MG63 (cell line): ENCODE measurements around the gene GNA12. TPM values are rescaled to one million over a fixed set of nuclear protein-coding genes. Genes with fewer than 3 reads are reported as not detected.

Experiments
- DNase-seq: peaks from one replicate; pipeline ENCODE4 v3.0.0-alpha.2; 2020
- H3K27me3 ChIP-seq: fragments of 250-450 bp; sonication (Bioruptor Pico); 2 replicates; pipeline ENCODE4 v1.5.1; 2020; ENCODE audit warnings: mild to moderate bottlenecking, moderate library complexity
- H3K36me3 ChIP-seq: fragments of 250-450 bp; sonication (Bioruptor Pico); 2 replicates; pipeline ENCODE4 v1.5.1; 2020; ENCODE audit warnings: mild to moderate bottlenecking, moderate library complexity
- H3K4me3 ChIP-seq: fragments of 250-450 bp; sonication (Bioruptor Pico); 2 replicates; pipeline ENCODE4 v1.5.1; 2020; ENCODE audit warnings: mild to moderate bottlenecking, moderate library complexity
- H3K9me3 ChIP-seq: fragments of 250-450 bp; sonication (Bioruptor Pico); 2 replicates; pipeline ENCODE4 v1.5.1; 2020; ENCODE audit warnings: mild to moderate bottlenecking, moderate library complexity
- total RNA-seq: library from RNA; depleted of rRNA; stranded (reverse); fragments of >200 nt; shearing (Covaris generic); gene quantifications from 2 replicates; pipeline ENCODE4 v1.2.3, GENCODE V29; 2014; ENCODE audit warnings: low replicate concordance

The GNA12 gene
- total RNA-seq, 1 experiment from 2014 or later = 49.1 TPM

DNA sequence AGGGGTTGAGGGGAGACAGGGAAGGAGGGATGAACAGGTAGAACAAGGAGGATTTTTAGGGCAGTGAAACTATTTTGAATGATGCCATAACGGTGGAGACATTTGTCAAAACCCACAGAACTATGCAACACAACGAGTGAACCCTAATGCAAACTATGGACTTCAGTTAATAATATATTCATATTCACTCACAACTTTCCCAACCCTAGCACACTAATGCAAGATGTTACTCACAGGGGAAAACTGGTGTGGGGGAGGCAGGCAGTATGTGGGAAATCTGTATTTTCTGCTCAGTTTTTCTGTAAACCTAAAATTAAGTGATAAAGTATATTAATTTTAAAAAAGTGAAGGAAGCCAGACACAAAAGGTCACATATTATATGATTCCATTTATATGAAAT, 17.3 kb downstream of the GNA12 start:
- no peaks in the 10 kb centered on the region for H3K9me3 ChIP-seq
- H3K36me3 ChIP-seq = peaks cover 11% of the 10 kb centered on the region
- no peak for DNase-seq
- no peaks in the 10 kb centered on the region for H3K27me3 ChIP-seq
- H3K4me3 ChIP-seq = no peak overlapping the region

DNA sequence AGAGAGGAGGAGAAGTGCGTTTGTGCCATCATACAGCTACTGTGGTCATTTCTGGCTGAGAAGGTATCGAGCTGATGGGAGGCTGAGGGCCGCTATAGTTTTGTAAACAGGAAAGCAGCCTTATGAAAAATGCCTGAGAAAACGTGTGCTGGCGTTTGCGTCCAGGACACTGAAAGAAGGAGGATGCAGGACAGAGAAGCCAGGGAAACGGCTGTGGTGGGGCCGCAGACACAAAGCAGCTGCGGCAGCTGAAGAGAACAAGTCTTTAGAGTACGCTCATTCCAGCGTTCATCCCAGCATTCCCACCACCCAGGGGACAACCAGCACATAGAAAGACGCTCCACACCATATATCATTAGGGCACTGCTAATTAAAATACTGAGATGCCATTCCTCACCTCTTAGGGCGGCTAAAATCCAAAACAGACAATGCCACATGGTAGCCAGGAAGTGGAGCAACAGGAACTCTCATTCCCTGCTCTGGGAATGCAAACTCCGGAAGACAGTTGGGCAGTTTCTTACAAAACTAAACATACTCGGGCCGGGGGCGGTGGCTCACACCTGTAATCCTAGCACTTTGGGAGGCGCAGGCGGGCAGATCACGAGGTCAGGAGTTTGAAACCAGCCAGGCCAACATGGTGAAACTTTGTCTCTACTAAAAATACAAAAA, 18.4 kb downstream of the GNA12 start:
- no peak overlapping the region for H3K4me3 ChIP-seq
- H3K9me3 ChIP-seq = no peaks in the 10 kb centered on the region
- no peaks in the 10 kb centered on the region for H3K27me3 ChIP-seq
- H3K36me3 ChIP-seq = peaks cover 11% of the 10 kb centered on the region
- no peak for DNase-seq

DNA sequence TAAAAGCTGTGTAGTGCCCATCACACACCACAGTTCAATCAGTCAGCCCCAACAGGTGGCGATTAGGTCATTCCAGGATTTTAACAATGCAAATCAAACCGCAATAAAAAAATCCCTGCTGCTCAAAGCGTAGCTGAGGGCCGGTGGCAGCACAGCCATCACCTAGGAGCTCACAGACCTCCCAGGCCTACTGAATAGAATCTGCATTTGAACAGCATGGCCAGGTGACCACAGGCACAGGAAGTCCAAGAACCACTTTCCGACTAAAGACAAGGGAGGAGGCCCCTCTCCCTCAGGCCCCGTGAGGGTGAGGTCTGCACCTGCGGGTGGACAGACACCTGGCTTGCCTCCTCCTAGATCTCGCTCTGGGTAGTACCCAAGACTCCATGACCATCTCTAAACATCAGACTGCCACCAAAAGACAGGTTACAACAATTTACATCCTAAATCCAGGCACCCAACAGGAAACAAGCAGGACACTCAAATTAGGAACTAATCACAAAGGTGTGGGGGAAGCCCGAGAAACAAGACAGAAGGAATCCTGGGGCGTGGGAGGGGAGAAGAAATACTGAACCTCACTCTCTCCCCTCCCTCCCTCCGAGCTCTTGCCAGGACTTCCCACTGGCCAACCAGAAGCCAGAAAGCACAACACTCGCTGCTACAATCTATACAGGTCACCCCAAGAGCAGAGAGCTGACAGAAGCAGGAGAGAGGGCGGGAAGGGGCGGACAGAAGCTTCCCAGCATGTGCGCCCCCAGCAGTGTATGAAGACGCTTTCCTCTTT, 19.2 kb downstream of the GNA12 start:
- DNase-seq = no peak
- peaks cover 7% of the 10 kb centered on the region for H3K36me3 ChIP-seq
- no peaks in the 10 kb centered on the region for H3K27me3 ChIP-seq
- H3K4me3 ChIP-seq = no peak overlapping the region
- H3K9me3 ChIP-seq = no peaks in the 10 kb centered on the region

DNA sequence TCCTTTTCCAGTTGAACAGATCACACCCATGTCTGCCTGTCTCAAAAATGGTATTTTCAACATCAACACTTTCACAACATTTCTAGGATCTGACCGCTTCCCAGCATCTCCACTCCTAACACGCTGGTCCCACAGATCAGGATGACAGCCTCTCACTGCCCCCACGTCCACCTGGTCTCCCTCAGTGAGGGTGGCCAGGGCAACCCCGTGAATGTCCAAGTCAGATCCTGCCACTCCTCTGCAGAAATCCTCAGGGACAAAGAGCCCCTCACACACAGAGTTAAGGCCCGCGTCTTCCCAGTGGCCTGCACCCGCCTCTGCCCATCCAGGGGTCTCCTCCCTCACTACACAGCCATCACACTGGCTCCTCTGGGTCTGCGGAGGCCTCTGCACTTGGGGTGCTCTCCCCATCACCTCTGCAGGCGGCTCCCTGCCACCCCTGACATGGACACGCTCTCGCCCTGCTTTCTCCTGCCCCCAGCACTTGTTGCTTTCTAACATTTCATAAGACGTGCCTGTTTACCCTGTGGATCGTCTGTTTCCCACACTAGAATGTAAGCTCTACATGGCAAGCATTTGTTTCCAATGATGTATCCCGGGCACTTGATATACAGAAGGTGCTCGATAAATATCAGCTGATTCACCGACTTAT, 20.0 kb downstream of the GNA12 start:
- H3K4me3 ChIP-seq = no peak overlapping the region

DNA sequence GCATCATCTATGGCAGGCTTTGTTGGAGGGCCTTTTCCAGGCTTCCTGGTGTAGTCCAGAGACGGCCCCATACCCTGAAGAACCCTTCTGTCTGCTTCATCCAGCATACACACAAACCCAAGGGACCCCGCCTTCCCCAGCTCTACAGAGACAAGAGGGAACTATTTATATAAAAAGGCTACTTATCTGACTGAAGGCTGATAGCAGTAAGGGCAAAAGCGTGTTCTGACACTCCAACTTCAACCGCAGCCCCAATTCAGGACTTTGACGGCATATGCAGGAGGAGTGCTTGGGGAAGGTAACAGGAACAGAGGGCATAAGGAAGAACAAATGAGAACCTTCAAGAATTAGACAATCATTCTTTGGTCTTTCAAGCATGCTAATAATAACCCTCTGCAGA, 21.0 kb downstream of the GNA12 start:
- H3K36me3 ChIP-seq = peaks cover 10% of the 10 kb centered on the region
- no peak for DNase-seq
- H3K4me3 ChIP-seq = no peak overlapping the region
- H3K27me3 ChIP-seq = no peaks in the 10 kb centered on the region
- H3K9me3 ChIP-seq = no peaks in the 10 kb centered on the region

More for the DNA sequence above, 20.0 kb downstream of the GNA12 start:
- no peak for DNase-seq
- Histone ChIP-seq H3K36me3 (peaks cover 10% of the 10 kb centered on the region), H3K9me3 (no peaks in the 10 kb centered on the region), H3K27me3 (no peaks in the 10 kb centered on the region)

DNA sequence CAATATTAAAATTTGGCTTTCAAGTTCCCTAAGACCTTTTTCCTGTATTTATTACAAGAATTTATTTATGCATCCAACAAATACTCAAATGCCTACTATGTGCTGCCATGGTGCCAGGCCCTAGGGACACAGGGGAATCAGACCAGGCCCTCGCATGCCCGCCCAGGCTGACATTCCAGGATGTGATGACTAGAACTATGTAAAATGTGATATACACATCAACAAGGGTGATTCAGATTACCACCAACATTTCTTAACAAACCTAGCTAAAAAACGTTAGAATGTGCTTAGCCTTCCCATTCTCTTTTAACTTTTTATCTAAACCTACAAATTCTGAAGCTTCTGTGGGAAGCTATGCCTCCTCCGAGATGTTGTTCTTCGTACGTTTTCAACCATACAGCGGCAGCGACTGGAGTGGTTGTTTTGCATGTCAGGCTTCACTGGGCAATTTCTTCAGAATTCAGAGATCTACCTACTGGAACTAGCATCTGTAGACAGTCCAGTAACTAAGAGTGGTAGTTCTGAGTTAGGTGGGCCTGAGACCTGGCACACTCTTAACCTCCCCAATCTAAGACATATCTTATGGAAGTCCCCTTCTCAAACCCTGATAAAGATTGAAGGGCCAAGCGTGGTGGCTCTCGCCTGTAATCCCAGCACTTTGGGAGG, 22.1 kb downstream of the GNA12 start:
- Histone ChIP-seq H3K27me3 (no peaks in the 10 kb centered on the region), H3K9me3 (no peaks in the 10 kb centered on the region), H3K36me3 (peaks cover 8% of the 10 kb centered on the region), H3K4me3 (no peak overlapping the region)
- peak; percentile 87 for DNase-seq

DNA sequence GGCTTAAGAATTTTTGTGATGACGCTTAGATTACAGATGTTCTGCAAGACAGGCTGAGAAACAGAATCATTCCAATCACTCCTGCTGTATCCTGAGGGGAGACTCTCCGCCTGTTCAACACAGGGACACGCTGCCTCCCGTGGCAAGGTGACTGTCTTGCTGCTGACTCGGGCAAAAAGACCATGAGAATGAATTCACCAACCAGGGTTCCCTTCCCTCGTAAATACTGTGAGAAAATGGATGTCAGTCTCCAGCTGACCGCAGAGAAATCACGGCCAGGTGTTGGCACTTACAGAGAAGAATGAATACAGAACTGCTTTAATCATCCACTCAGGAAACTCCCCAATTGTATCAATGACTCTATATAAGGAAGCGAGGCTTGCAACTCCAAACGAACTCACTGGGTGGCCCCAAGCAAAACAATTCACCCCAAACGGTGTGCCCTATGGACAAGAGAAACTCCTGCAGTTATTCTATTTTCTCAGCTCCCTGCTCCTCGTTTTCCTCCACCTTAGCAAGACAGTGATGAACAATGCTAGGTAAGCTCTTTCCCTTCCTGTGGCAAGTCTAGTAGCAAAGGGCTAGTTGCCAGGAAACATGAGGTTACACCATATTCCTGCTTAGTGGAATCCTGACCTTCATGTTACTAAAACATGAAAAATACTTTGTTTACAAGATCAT, 22.8 kb downstream of the GNA12 start:
- Histone ChIP-seq H3K27me3 (no peaks in the 10 kb centered on the region), H3K9me3 (no peaks in the 10 kb centered on the region), H3K36me3 (peaks cover 3% of the 10 kb centered on the region), H3K4me3 (no peak overlapping the region)
- peak; percentile 69 for DNase-seq

DNA sequence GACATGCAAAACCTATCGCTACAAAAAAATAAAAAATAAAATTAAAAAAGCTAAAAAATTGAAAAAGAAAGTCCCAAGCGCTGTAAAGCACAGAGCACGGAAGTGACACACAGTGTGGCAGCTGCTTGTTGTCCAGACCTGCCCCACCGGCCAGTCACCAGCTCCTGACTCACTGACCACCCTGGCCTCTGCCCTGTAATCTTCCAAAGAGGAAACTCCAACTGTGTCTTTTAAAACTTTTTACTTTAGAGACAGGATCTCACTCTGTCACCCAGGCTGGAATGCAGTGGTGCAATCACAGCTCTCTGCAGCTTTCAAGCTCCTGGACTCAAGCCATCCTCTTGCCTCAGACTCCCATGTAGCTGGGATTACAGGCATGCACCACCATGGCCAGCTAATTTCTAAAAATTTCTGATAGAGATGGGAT, 23.6 kb downstream of the GNA12 start:
- DNase-seq = peak; percentile 93
- Histone ChIP-seq H3K36me3 (peaks cover 3% of the 10 kb centered on the region), H3K4me3 (no peak overlapping the region), H3K27me3 (no peaks in the 10 kb centered on the region), H3K9me3 (no peaks in the 10 kb centered on the region)

DNA sequence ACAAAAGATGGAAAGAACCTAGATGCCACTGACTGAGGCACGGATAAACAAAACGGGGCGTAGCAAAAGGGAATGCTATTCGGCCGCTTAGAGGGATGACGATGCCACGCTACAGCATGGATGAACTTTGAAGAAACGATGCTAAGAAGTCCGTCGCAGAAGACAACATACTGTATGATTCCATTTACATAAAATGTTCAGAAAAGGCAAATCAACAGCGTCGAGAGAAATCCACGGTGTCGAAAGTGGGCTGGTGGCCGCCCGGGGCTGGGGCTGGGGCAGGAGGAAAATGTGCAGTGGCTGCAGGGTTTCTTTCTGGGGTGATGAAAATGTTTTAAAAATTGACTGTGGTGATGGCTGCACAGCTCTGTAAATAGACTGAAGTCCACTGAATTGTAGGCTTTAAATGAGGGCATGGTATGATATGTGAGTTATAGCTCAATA, 24.1 kb downstream of the GNA12 start:
- H3K4me3 ChIP-seq = no peak overlapping the region
- no peaks in the 10 kb centered on the region for H3K27me3 ChIP-seq
- peaks cover 3% of the 10 kb centered on the region for H3K36me3 ChIP-seq
- no peak for DNase-seq
- H3K9me3 ChIP-seq = no peaks in the 10 kb centered on the region

DNA sequence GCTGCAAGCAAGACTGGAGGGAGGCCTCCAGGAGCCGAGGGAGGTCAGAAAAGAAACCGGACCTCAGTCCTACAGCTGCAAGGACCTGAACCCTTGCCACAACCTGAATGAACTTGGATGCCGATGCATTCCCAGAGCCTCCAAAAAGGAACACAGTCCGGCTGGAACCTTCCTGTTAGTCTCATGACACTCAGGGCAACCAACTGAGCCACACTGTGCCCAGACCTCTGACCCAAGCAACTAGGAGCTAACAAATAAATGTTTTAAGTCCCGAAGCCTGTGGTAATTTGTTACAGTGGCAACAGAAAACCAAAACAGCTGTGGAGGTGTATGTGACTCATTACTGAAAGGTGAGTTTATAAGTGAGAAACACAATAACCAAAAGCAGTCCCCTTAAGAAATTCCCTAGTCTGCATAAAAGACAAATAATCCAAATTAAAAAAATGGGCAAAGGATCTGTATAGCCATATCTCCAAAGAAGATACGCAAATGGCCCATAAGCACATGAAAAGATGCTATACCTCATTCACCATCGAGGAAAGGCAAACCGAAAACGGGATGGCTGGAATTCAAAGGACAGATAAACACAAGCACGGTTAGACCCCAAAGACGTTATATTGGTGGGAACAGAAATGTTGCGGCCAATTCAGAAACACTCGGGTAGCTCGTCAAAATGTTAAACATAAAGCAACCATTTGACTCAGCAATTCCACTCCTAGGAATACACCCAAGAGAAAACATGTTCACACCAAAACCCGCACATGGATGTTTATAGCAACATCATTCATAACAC, 24.8 kb downstream of the GNA12 start:
- Histone ChIP-seq H3K36me3 (peaks cover 3% of the 10 kb centered on the region), H3K9me3 (no peaks in the 10 kb centered on the region), H3K27me3 (no peaks in the 10 kb centered on the region), H3K4me3 (no peak overlapping the region)
- DNase-seq = no peak

DNA sequence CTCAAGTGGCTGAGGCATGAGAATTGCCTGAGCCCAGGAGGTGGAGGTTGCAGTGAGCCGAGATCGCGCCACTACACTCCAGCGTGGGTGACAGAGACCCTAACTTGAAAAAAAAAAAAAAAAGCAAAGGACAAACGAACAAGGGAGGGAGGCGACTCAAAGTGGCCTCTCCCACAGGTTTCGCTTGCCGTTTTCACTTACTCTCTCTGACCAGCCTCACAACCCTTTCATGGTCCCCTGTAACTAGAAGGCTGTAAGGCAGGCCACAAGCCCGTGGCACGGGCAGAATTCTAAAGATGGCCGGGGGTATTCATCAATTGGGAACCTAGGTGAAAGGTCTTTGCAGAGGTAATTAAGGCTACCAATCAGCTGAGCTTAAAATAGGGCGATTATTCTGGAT, 25.5 kb downstream of the GNA12 start:
- Histone ChIP-seq H3K36me3 (peaks cover 7% of the 10 kb centered on the region), H3K9me3 (no peaks in the 10 kb centered on the region)

DNA sequence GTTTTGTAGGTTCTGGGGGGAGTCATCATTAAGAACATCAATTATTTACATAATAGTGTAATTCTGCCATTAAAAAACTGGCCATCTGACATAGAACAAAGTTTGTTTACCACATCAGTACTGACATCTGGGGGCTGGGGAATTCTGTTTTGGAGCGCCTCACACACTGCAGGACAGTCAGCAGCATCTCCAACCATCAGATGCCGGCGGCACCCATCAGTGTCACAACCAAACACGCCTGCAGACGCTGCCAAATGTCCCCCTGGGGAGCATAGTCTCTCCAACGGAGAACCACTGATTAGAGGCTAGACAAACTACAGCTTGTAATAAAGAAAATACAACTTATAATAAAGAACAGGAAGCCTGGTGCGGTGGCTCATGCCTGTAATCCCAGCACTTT, 26.0 kb downstream of the GNA12 start:
- Histone ChIP-seq H3K9me3 (no peaks in the 10 kb centered on the region), H3K4me3 (no peak overlapping the region), H3K36me3 (peaks cover 9% of the 10 kb centered on the region), H3K27me3 (no peaks in the 10 kb centered on the region)
- no peak for DNase-seq

More for the DNA sequence above, 25.5 kb downstream of the GNA12 start:
- Histone ChIP-seq H3K27me3 (no peaks in the 10 kb centered on the region), H3K4me3 (no peak overlapping the region)
- DNase-seq = no peak

DNA sequence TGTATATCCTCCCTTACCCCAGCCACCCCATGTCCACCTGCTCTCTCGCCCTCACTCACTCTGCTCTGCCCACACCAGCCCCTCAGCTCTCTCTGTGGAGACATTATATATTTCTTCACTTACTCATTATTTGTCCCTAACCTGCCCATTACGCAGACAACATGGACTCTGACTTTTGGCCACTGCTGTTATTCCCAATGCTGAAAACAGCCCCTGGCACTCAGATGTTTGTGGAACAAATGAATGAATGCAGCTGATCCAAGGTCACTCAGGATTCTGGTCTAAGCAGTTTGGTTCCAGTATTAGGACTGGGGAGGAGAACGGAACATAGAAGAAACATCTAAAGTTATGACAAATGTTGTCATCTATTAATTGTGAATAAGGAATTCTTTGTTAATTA, 26.7 kb downstream of the GNA12 start:
- H3K27me3 ChIP-seq = no peaks in the 10 kb centered on the region
- H3K36me3 ChIP-seq = peaks cover 9% of the 10 kb centered on the region
- H3K4me3 ChIP-seq = no peak overlapping the region
- H3K9me3 ChIP-seq = no peaks in the 10 kb centered on the region
- no peak for DNase-seq

DNA sequence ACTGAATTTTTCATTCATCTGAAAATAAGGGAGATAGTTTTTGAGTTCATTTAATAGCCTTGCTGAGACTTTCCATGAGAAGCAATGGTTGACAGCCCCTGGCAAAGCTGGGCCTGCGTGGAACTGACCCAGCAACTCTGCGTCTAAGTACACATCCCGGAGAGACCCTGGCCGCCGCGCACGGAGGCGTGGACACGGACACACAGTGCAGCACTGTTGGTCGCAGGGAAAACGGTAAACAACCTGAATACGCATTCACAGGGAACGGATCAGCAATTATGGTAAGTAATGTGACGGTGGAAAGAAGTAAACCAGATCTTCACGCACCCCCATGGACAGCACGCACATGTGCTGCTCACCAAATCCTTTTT, 28.2 kb downstream of the GNA12 start:
- no peaks in the 10 kb centered on the region for H3K27me3 ChIP-seq
- H3K9me3 ChIP-seq = no peaks in the 10 kb centered on the region
- DNase-seq = no peak
- H3K36me3 ChIP-seq = peaks cover 9% of the 10 kb centered on the region
- H3K4me3 ChIP-seq = no peak overlapping the region

DNA sequence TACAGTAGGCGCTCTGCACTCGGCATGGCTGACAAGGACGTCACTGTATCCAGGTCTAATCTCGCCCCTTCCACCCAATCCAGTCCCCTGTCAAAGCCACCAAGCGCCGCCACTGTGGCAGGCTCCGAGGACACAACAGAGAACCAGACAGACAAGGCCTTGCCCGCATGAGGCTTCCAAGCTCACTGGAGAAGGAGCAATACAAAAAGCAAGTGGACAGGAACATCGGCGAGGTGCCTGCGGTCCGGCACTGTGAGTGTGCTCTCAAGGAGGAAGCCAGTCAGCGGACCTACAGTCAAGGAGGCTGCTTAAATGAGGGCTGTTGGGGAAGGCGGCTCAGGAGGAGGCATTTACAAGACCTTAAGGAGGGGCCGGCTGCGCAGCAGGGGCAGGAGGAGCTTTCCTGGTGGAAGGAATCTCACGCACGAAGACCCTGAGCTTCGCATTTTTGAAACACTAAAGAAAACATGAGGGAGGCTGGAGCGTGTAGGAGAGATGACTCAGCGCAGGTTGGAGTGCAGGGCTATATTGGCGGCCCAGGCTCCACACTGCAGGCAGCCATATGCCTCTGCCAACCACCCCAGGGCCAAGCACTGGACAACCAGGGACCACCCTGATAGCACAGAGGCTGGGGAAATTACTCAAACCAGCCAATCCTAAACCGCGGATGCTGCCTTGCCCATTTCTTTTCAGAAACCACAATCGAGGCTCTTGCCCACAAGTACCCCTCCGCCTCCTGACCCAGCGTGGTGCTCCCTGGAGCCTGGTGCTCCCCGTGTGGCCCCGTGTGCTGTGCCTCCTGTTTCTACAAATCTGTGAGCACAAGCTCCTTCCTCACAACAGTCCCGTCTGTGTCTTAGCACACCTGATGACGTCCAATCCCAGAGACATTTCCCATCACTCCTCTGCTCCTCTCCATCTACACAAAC, 28.9 kb downstream of the GNA12 start:
- no peaks in the 10 kb centered on the region for H3K27me3 ChIP-seq
- peaks cover 9% of the 10 kb centered on the region for H3K36me3 ChIP-seq
- peak; percentile 52 for DNase-seq
- H3K4me3 ChIP-seq = no peak overlapping the region
- H3K9me3 ChIP-seq = no peaks in the 10 kb centered on the region
